ENCODE data around the gene UBE2F. TPM values are rescaled to one million over a fixed set of nuclear protein-coding genes. Genes with fewer than 3 reads are reported as not detected.

UBE2F gene
- total and polyA plus RNA-seq, 9 of the 15 experiments (the other 6 are each of a cell fraction or from before 2014, with no cell fraction given), result 18.1 to 88.1 (median 53.0) TPM

- ATAC-seq (peak; percentile 99), DNase-seq (ENCODE audit: extremely low read depth in 1 of 4, low spot score in 3 of 4) (peak; percentile 82 to 95 (median 94)), FAIRE-seq (peak; percentile 51)
- Histone ChIP-seq H3K9me3 (replicated peaks; ENCODE audit: control insufficient read depth, insufficient read depth, low read depth, low read length) (no peaks in the 10 kb centered on the region), H4K20me1 (replicated peaks; ENCODE audit: control insufficient read depth, insufficient read depth, low read length) (no peaks in the 10 kb centered on the region), H3K27me3 (ENCODE audit: control insufficient read depth in 2 of 2, insufficient read depth in 2 of 2, low read length in 2 of 2) (no peaks in the 10 kb centered on the region), H2AFZ (ENCODE audit: low read depth, low read length) (peak overlapping the region; percentile 99), H3K9me1 (ENCODE audit: control insufficient read depth, insufficient read depth, low read length) (no peaks in the 10 kb centered on the region), H3K9ac (ENCODE audit: insufficient read depth in 1 of 2, low read depth in 2 of 2, low read length in 2 of 2) (peak overlapping the region; percentile 60 to 82; a peak in 2 of 4 replicates), H3K4me1 (replicated peaks in 1 of 2; ENCODE audit: control insufficient read depth in 2 of 2, insufficient read depth in 2 of 2, low read length in 2 of 2) (peaks cover 7 to 12% of the 10 kb centered on the region in 2 experiments), H3K4me2 (ENCODE audit: insufficient read depth, low read length) (peak overlapping the region; percentile 81), H3K27ac (ENCODE audit: extremely low read depth, low read depth, low read length) (no peak overlapping the region; the same call in 2 of the 3 replicates), H3K4me3 (peak overlapping the region; percentile 31), H3K36me3 (ENCODE audit: control insufficient read depth, insufficient read depth, low read length) (no peaks in the 10 kb centered on the region), H3K79me2 (ENCODE audit: control insufficient read depth, insufficient read depth, low read length) (no peaks in the 10 kb centered on the region)
- BruUV-seq (replicated peaks), result no TSS peak
- intact Hi-C loops (cut with micrococcal nuclease) (loop anchor here (1.0 to 10.0 kb wide), 3 partner anchors 42 to 184 kb away; no protein-coding TSS in a partner anchor), in situ Hi-C loops (cut with MboI) (no loop called here)
- CTCF ChIA-PET (ENCODE audit: low intra/inter-chr PET ratio), result interaction anchor here (0.6 to 1.3 kb wide), 2 partner anchors 41 to 183 kb away, joined by 3 read pairs; no protein-coding TSS in a partner anchor
- POLR2A ChIA-PET, result interaction anchor here (0.7 to 1.0 kb wide), 6 partner anchors 16 to 236 kb away, joined by 3 to 4 read pairs (median 3); no protein-coding TSS in a partner anchor
- WGBS (ENCODE audit: insufficient coverage, low coverage, missing lambda C conversion rate), result 7% methylated on average over 28 of the region's 33 CpGs
- TF ChIP-seq YY1 (IDR thresholded peaks at IDR 0.05; ENCODE audit: borderline replicate concordance in 1 of 3, control insufficient read depth in 1 of 3, extremely low read depth in 1 of 3, insufficient read depth in 3 of 3, insufficient read length in 1 of 3, insufficient replicate concordance in 2 of 3, low read depth in 1 of 3, low read length in 2 of 3) (peak in 2 of 3 experiments; percentile 75 to 82), SRSF7 (optimal IDR thresholded peaks at IDR 0.05; ENCODE audit: low read depth, low read length) (no peak), RBFOX2 (IDR thresholded peaks at IDR 0.05; ENCODE audit: low read depth, low read length) (peak; percentile 47), CCNT2 (IDR thresholded peaks at IDR 0.05; ENCODE audit: borderline replicate concordance, extremely low read depth, insufficient read length, low read depth, low read length) (peak; percentile 47), E2F6 (IDR thresholded peaks at IDR 0.05; ENCODE audit: borderline replicate concordance in 1 of 2, extremely low read depth in 1 of 2, insufficient read depth in 1 of 2, insufficient read length in 1 of 2, low read depth in 1 of 2, low read length in 1 of 2, poor library complexity in 1 of 2, severe bottlenecking in 1 of 2) (peak in 1 of 2 experiments; percentile 65), CBFA2T3 (IDR thresholded peaks at IDR 0.05) (no peak), RCOR1 (IDR thresholded peaks at IDR 0.05; ENCODE audit: borderline replicate concordance in 1 of 2, low read depth in 2 of 2, low read length in 2 of 2) (0 out of 4 replicates have a peak, but pooled peaks of 1 of the 2 experiments have one; percentile 5), L3MBTL2 (IDR thresholded peaks at IDR 0.05) (peak; percentile 68), ATF7 (IDR thresholded peaks at IDR 0.05) (0 out of 2 replicates have a peak, but pooled peaks have one; percentile 22), ZNF592 (IDR thresholded peaks at IDR 0.05) (0 out of 2 replicates have a peak, but pooled peaks have one; percentile 38)
- TF ChIP-seq, protein P1, sequence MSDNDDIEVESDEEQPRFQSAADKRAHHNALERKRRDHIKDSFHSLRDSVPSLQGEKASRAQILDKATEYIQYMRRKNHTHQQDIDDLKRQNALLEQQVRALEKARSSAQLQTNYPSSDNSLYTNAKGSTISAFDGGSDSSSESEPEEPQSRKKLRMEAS (CRISPR knock-in tag; IDR thresholded peaks at IDR 0.05), result peak; percentile 81
- TF ChIP-seq, protein P2, sequence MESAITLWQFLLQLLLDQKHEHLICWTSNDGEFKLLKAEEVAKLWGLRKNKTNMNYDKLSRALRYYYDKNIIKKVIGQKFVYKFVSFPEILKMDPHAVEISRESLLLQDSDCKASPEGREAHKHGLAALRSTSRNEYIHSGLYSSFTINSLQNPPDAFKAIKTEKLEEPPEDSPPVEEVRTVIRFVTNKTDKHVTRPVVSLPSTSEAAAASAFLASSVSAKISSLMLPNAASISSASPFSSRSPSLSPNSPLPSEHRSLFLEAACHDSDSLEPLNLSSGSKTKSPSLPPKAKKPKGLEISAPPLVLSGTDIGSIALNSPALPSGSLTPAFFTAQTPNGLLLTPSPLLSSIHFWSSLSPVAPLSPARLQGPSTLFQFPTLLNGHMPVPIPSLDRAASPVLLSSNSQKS (CRISPR knock-in tag; IDR thresholded peaks at IDR 0.05), result no peak
Observed at GRCh38 chr2:237923481-237924163, 43.2 kb upstream of the UBE2F start.

All from K562 (cell line).